COLO668 (cell line): ENCODE data around the gene UTS2.

Experiments
- DNase-seq: peaks from one replicate; lab custom pipeline; 2025; ENCODE audit not compliant: unreplicated experiment; lab: John Stamatoyannopoulos, UW

The UTS2 gene

DNA sequence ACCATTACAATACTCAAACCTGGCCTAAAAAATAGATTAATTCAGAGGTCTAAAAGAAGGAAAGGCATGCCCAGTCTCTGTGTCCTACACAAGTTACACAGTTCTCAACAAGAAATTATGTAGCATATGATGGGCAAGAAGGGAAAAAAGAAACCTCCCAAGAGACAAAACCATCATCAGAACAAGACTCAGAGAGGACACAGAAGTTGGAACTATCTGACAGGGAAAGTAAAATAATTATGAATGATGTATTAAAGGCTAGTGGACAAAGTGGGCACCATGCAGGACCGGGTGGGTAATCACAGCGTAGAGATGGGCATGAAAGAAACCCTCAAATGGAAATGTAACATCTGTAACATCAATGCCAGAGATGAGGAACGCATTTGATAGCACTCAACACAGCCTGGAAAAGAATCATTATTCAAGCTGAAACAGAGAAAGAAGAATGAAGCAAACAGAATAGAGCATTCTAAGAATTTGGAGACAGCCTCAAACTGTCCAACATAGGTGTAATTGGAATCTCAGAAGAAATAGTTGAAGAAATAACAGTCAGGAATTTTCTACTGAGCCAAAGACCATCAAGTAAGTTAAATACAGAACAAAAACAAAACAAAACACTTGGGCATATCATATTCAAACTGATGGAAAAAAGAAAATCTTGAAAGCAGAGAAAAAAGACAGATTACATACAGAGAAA lies 39.0 kb downstream of the UTS2 start:
- no peak for DNase-seq

DNA sequence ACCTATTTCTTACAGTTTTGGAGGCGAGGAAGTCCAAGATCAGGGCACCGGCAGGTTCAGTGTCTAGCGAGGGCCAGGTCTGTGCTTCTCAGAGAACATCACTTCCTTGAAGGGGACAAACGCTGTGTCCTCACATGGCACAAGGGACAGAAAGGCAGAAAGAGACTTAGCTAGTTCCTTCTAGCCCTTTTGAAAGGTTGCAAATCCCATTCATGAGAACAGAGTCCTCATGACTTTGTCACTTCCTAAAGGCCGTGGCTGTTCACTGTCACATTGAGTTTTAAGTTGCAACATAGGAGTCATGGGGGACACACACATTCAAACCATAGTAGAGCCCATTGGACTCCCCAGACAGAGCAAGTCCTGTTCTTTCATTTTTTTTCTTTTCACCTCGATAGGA lies 41.4 kb downstream of the UTS2 start:
- no peak for DNase-seq

DNA sequence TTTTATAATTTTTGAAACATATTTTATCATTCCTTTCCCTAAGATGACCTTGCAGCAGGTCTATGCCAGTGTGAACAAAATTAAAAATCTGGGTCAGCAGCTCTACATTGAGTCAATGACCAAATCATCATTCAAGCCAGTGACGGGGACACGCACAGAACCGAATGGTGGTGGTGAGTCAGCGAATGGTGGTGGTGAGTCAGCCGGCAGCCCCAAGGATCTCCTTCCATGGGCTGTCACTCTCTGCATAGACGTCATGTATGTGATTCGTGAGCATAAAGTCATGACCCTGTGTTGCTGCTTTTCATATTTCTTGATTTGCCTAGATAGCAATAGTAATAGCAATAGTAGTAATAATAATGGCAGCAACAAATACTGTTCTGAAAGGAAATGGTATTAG lies 42.5 kb downstream of the UTS2 start:
- no peak for DNase-seq

DNA sequence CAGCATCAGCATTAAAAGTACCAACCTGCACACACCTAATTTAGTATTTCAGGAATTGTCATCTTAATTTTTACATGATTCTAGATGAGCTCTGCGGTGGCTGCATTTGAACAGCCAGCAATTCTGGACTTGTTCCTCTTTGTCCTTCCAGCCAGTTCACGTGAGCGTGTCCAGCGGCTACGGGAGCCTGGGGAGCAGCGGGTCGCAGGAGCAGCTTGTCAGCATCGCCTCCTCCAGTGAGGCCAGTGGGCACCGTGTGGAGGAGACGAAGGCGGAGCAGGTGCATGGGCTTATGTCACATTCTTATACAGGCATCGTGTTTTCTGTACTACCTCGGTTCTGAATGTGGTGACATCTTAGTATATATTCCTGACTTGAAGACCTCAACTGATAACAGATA lies 43.1 kb downstream of the UTS2 start:
- no peak for DNase-seq

DNA sequence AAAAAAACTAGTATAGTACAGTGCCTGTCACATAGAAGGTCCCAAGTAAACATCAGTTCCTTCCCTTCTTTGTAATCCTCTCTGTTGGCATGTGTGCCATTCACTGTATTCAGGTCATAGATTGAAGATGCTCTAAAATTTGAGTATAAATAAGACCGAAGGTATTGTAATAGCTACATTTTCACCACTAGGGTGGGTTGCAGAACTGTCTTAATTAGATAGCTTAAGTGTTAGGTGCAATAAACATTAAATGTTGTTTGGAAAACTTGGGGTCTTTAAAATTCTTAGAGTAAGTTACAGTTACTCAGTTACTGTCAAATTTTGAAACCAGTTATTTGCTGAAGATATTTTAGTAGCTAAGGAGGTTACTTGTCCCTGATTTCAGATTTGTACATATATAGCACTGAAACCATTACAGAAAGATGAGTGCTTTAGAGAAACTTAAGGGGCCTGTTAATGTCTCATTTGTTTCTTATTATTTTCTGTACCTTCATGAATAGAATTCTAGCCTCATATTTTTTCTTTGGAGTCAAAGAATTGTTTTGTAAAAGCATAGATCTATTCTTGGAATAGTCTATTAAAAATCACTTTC lies 44.5 kb downstream of the UTS2 start:
- DNase-seq: no peak

DNA sequence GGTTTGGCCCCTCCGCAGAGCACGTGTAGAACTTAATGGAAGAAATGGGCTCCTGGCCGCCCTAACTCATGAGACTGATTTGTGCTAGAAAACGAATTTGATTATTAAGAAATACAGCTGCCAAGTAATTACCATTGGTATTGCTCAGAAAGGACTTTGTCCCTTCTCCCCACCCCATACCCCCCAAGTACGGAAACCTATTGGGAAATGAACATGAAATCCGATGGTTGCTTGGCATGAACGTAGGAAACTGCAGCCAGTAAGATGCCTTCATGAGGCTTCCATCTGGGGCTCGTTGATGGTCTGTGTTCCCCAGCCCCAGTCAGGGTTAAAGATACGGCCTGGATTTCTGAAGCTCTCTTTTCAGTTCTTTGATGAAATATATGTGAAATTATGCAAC lies 47.4 kb downstream of the UTS2 start:
- no peak for DNase-seq
